Panc1 (cell line): ENCODE results near the gene TEN1.

Source experiments
- CTCF ChIP-seq: fragments of 450-650 bp; IDR thresholded peaks from 2 replicates; pipeline ENCODE4 v1.5.1; 2017; ENCODE audit warnings: mild to moderate bottlenecking
- POLR2AphosphoS5 ChIP-seq: IDR thresholded peaks from 2 replicates; pipeline ENCODE4 v1.6.1; 2012; ENCODE audit warnings: mild to moderate bottlenecking, low read depth, low read length, moderate library complexity

DNA sequence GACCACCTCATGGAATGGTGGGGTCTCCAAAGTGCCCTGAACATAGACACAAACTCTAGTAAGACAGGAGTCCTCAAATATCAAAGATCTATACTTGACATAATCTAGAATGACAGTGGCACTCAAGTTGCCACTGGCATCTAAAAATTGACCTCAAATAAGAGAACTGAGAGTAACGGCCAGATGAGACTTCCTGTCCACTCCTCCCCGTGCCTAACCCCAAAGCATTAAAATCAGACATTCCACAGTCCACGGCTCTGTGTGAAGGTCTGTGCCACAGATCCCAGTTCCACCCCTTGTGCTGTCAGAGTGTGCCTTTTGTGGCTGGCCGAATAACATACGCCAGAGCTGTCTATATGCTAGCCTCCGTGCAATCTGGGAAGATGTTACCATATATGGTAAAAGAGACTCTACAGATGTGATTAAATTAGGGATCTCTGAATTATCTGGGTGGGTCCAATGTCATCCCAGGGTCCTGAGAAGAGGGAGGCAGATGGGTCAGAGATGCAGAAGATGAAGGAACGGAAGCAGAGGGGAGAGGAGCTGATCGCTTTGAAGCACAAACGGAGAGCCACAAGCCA is 69.1 kb downstream of the TEN1 start:
- TF ChIP-seq CTCF (no peak), POLR2AphosphoS5 (no peak)
